NCI-H2081 (cell line): ENCODE data around the gene VAMP2.

Source experiments
- DNase-seq, 2 experiments: peaks; one replicate each; lab custom pipeline; 2025; lab: John Stamatoyannopoulos, UW

The VAMP2 gene

DNA sequence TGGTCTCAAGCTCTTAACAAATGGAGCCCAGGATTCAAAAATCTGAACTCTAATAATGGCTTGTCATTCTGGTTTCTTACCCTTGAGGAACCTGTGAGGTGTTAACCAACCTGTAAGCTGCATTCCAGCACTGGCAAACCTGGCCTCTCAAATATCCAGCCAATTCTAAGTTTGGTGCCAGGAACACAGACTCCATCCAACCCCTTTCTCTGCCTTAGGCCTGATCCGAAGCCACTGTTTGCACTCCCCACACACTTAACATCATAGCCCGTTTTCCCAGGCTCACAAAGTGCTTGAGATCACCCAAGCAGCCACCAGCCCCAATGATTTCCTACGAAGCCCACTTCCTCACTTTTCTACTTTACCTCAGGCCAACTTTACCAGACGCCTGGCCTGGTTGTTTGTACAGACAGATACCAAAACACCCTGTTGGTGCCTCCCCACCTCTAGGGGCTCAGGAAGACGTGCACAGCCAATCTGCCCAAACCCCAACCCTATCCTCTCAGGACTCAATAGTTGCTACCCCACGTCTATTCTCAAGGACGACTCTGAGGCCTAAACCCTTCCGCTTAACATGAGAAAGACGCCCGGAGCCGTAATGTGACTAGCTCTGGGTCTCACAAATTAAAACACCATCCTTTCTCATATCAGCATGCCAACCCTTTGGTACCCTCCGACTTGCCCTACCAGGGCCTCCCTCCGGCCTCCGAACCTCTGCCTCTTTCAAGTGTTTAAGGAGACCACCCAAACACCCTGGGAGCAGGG, 7.3 kb downstream of the VAMP2 start:
- no peak for DNase-seq

DNA sequence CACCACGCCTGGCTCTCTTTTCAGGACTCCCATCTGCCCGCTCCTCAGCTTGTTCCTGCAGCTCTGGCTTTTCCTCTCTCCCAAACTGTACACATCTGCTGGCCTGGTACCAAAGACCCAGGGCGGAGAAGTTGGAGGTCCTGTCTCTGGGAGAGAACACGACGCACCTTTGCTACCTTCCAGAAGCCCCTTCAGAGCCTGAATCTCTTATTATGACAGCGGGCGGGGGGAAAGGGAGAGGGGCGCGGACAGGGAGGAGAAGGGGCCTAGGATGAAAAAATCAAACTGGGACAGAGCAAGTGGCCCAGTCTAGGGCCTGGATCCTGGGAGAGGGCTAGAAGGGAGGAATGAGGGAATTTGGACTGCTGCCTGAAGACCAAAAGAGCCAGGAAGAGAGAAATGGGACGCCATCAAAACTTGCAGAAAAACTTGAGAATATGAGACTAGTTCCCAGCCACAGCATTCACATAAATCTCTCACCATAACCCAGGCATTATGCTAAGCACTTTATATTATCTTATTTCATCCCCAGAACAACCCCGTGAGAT, 8.1 kb downstream of the VAMP2 start:
- DNase-seq, result no peak

DNA sequence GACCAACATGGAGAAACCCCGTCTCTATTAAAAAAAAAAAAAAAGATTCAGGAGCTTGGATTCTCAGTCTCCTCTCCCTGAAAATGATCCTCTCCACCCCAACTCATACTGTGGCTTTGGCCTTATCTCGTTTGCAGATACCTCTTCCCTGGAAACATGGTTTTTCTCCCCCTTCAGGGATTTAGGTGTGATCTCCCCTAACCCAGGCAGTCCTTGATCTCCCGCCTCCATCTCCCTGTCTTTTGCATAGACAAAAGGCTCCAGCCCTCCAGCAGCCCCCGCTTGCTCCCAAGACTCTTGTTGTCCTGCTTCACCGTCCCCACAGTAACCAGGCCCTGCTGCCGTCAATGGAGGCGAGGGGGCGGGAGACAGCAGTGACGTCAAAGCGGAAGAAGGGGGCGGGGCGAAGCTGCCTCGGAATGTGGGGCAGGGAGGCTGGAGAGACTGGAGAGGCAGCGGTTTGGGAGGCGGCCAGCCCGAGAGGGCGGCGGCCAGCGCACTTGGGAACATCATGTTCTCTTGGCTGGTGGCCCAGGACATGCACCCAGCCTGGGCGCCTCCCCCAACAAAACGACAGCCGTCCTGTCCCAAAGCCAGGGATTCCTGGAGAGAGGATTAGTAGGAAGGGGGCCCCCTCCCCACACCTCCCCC, 8.7 kb downstream of the VAMP2 start:
- no peak for DNase-seq

DNA sequence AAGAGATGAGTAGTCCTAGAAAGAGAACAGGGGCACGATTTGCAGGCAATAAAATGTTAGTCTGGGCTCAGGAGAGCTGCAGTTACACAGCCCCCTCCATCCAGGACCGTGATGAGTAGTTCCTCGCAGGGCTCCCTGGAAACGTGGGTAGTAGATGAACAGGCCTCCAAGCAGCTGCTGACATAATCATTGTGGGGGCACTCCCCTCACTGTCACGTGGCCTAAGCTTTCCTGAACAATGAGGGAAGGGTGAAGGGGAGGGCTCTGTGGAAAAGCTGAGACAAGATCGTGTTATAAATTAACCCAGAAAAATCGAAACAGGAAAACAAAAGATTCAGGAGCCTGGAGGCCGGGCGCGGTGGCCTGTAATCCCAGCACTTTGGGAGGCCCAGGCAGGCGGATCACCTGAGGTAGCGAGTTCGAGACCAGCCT, 9.2 kb downstream of the VAMP2 start:
- DNase-seq, result no peak

DNA sequence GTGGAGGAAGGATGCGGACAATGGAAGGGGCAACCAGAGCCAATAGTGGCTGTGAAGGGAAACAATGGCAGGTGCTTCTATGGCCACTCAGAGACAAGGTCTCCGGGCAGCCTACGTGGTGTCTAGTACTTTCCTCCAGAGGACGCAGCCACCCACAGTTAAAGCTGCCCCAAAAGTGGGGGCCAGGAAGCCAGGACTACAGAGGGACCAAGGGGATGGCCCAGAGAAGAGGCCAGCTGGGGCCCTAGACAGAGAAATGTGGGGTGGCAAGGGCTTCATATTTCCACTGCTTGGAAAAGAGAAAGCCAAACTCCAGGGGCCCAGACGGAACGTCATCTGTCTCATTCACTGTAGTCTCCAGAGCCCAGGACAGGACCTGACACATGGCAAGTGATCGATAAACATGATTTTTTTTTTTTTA, 9.7 kb downstream of the VAMP2 start:
- DNase-seq, result no peak

DNA sequence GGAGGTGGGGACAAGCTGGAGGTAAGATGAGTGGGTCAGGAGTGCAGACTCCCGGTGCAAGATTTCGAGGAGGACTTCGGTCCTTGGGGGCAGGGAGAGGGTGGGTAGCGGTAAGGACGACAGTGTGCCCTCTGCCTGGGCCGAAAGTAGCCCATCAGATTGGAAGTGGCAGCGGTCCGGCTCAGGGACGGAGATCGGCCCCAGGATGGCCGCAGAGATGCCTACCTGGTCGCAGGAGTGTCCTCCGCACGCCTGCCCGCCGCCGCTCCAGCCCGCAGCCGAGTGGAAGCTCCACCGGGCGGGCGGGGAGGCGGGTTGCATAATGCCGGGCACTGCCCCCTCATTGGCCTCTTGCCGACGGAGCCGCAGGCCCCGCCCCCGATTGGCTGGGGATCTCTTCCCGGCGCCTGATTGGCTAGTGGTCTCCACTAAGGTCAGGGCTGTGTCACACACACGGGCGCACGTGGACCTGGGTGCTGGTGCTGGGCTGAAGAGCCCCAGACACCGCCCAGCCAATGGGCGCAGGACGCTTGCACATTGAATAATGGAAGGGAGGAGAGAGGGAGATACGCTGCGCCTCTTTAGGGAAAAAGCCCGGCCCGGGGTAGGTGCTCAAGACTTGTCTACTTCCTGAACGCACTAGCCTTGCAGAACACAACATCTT, 10.5 kb downstream of the VAMP2 start, which contains the start of gene PER1:
Gene PER1 (minus strand): TSS at position 293 of the 664 bp plus-strand sequence. CDS start 1,698 bp downstream, outside the sequence.
- peak; percentile 82 to 87 for DNase-seq

DNA sequence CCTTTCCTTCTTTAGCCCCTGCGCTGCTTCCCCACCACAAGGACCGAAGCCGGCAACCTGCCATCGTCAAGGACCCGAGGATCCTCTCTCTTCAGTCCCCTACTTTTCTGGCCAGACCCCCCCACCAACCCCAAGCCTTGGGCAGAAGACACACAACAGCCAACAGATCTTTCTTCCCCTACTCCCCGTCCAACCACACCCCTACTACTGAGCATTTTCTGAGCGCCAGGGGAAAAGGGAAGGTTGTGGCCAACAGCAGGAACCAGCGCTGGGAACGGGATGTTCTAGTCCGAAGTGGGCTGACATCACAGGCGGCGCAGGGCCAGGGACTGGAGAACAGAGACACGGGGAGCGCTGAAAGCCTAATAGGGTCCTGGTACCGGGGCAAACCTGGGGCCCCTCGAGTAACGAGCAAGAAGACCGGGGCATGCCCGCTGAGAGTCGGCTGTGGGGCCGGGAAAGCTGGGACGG, 11.1 kb downstream of the VAMP2 start:
- no peak for DNase-seq

DNA sequence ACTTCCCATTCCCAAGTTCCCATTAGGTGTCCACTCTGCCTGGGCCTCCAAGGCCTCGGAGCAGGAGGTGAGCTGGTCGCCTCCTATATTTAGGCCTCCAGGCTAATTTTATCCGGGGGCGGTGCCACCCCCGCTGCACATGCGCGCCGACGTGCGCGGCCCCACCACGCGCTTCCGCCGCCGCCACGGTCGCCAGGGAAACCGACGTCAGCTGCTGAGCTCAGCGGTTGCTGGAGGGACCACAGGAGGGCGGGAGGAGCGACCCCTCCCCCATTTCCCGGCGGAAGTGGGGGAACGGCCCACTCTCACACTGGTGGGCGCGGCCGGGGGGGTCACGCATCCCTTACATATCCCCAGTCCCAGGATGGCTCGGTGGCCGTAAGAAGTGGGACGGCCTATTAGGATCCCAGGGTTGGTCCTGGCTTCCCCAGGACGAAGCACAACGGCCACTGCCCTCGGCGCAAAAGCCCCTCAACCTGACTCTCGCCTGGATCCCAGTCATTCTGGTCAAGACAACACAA, 11.6 kb downstream of the VAMP2 start:
- DNase-seq, result peak; percentile 70 to 78

DNA sequence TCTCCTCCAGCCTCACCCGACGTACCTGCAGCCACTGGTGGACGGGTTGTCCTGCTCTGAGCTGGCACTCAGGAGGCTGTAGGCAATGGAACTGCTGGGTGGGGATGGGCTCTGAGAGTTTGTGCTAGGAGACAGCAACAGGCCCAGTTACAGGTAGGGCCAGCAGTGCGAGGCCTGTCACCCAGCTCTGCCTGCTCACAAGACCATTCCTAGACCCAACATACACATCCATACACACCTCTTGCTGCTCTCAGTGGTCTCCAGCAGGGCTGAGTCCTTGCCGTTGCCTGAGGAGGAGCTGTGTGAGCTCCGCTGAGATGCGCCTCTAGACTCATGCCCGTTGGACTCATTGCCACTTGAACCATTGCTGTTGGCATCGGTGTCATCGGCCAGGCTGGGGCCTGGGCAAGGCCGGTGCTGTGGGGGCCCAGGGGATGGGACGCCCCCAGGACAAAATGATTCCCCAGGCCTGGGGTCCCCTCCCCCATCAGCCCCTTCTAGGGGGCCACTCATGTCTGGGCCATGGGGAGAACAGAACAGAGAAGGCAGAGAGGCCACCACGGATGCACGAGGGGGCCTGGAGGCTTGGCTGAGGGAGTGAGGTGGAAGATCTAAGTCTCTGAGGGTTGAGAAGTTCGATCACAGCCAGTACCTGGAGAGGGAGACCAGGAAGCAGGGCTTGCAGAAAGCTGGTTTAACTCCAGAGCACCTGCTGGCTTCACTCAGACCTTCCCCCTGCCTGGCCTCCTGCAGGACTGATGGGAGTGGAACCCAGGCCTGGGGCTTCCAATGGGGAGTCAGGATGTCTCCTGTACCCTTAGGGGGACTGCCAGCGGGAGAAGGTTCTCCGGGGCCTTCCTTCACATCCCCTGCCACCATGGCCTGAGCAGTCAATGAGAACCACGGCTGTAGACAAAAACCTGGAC, 12.3 kb downstream of the VAMP2 start:
- no peak for DNase-seq

DNA sequence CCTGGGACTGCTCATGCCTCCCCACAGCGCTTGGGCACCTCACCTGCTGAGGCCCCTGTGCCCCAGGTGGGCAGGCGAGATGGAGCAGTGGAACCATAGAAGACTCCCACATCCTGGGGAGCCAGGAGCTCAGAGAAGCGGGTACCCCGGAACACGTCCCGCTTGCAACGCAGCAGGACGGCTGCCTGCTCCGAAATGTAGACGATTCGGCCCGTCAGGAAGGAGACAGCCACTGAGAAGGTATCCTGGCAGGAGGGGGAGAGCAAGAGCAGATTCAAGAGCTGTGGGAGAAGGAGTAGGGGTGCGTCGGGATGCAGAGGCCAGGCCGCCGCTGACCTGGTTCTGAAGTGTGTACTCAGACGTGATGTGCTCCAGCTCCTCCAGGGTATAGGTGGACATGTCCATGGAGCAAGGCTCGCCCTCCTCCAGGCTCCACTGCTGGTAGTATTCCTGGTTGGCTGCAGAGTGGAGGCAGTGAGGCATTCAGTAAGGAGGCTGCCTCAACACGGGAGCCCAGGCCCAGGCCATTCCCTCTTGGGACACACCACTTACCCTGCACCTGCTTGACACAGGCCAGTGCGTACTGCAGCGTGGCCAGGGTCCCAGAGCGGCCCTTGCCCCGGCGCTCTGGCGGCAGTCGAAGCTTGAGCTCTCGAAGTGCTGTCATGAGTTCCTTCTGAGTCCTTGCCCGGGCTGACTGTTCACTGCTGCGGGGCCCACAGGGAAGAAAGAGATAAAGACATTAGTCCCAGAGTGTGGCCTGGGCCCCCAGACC, 13.1 kb downstream of the VAMP2 start:
- DNase-seq, result no peak

DNA sequence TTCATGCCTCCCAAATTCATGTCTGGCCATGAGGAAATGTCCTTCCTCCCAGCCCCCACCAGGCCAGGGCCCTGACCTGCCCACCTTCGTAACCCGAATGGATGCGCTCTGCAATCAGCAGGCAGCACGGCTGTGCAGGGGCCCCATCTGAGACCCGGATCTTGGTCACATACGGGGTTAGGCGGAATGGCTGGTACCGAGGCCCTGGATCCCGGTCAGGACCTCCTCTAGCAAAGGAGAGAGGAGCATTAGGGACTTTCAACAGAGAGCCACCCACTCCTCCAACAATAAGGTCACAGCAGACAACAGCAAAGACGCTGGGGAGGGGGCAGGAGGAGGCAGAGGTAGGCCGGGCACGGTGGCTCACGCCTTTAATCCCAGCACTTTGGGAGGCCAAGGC, 14.2 kb downstream of the VAMP2 start:
- no peak for DNase-seq

DNA sequence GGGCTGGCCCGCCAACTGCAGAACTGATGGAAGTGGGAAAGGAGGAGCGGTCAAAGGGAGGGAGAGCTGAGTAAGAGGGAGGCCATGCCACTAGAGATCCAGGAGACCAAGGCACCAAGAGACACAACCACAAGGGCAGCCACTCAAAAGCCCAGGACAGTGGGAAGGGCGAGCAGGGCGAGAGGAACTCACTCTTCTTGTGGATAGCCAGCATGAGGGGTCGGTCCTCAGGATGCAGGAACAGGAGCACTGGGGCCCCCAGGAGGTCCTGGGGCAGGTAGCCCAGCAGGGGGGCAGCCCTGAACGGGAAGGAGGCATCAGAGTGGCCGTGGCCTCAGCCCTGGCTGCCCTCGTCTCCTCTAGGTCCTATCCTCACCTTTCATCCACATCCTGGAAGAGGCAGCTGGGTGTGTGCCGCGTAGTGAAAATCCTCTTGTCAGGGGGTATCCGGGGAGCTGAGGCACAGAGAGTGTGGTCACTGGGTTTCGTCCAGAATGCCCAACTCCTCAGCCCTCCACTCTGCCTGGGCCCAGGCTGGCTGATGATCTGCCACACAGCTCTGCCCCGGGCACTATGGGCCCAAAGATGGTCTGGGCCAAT, 14.8 kb downstream of the VAMP2 start:
- no peak for DNase-seq

DNA sequence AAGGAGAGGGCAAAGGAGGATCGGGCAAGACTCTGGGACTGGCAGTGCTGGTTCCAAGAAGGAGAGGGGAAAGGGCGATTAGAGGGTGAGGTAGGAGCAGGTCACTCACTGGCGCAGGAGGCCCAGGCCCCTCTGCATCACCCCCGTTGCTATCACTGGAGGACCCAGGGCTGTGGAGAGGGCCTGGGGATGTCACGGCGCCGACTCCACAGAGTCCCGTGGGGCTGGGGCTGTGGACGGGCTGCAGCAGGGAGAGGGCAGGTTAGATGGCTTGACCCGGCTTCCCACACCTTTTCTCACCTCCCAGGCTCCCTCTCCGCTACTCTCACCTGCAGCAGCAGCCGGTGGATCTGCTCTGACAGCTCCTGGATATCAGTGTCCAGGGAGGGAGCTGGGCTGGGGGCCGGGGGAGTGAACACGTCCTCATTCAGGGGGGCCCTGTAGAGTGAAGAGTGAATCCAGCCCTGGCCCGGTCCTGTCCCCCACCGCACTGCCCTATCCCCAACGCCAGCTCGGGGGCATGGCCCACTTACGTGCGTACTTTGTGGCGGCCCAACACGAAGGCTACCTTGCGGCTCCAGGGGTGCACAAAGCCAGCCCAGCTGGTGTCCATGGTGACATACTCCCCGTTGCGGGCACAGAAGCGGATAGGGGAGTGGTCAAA, 15.5 kb downstream of the VAMP2 start:
- DNase-seq, result no peak

DNA sequence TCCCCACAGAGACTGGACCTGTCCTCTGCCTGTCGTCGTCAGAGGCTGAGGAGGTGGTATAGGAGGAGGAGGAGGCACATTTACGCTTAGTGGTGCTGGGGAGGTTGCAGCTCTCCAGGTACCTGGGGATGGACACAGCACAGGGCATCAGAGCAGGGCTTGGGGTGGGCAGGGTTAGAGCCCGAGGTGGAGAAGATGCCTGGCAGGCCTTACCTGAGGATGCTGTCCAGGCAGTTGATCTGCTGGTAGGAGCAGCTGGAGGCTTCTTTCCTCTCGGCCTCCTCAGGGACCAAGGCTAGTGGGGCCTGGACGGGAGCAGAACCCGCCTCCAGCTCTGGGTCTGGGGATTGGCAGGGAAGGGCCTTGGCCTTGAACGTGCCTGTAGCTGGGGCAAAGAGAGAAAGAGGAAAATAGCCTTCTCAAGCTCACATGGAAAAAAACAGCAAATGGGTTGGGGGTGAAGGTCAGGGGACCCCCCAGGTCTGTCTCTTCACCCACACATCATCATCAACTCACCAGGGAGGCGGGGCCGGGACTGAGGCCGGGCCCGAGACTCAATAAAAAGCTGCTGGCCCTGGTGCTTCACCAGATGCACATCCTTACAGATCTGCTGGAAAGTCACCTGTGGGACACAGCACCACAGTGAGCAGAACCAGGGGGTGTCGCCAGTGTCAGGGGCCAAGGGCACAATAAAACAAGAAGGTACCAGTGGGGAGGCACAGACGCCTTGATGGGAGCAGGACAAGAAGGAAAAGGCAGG, 16.2 kb downstream of the VAMP2 start:
- DNase-seq, result no peak

DNA sequence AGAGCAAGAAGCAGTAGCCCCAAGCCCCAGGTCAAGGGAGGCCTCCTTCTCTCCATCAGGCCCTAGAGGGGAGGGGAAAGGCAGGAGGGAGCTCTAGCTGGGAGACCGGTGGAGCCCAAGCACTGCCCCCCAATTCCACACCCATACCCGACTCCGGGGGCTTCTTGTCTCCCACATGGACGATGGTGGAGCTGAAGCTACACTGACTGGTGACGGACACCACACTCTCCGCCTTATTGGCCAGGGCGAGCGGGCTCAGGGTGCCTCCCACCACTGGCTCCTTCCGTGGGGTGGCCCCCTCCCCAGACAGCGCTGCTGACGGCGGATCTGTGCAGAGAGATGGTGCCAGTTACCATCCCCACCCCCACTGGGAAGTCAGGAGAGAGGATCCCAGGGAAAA, 16.9 kb downstream of the VAMP2 start:
- no peak for DNase-seq

DNA sequence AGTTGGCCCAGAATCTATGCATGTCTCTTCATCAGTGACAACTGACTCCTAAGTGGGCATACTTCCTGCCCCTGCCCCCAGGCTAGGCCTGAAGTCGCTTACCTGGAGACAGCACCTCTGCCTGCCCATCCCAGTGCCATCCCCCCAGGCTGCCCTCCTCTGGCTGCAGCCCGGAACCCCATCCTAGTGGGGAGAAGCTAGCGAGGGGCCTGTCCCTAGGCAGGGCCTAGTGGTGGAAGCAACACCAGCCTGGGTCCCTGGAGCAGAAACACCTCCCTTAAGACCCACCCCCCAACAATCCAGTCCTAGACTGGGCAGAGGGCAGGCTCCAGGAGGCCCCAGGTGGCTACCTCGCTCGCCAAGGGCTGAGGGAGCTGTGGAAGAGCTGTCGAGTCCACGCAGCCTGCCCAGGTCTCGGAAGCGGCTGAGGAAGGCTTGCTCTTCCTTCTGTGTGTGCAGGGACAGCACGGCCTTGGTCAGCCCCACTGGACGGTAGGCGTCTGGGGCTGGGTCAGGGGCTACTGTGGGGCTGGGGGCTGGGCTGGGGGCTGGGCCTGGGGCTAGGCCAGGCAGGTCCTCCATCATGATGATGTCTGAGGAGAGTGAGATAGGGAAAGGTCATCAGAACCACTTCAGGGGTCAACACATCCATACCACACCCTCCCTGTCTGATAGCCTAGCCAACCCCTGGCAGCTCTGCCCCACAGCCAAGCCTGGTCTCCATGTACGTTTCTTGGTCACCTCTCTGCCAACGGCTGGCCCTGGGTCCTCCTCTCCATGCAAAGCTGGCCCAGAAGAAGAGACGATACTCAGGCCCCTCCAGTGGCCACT, 18.1 kb downstream of the VAMP2 start:
- no peak for DNase-seq

DNA sequence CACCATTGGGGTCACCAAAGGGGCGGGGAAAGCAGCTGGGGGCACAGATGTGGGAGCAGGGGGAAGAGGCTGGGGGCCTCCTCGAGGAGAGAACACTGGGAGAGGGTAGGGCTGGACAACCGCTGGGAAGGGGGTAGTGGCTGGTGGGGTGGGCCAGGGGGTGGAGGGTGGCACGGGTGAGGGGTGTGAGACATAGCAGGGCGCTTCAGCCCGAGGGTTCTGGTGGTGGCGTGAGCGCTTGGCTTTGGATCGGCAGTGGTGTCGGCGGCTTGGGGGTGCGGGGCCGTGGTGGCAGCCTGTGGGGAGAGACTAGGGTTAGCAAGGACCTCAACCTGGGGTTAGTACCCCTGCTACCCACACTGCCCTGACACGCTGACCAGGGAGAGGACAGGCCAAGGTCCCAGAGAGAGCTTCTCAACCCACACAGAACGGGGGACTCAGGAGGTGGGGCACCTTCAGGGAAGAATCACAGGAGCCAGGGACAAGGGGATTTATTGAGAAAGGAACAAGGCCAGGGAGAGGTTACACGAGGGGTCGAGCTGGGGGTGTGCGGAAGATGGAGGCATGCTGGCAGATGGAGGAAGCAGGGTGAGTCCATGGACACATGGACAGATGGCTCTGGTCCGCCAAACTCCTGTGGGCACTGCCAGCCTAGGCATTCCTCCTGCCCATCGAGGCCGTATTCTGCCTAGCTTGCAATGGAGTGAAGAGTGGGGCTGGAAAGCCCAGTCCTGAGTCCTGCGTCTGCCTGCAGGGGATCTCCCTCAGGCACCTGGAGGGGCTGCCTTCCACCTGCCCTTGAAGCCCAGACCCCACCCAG, 19.0 kb downstream of the VAMP2 start:
- DNase-seq, result no peak
